ENCODE data around the gene GSDME.

The GSDME gene

DNA sequence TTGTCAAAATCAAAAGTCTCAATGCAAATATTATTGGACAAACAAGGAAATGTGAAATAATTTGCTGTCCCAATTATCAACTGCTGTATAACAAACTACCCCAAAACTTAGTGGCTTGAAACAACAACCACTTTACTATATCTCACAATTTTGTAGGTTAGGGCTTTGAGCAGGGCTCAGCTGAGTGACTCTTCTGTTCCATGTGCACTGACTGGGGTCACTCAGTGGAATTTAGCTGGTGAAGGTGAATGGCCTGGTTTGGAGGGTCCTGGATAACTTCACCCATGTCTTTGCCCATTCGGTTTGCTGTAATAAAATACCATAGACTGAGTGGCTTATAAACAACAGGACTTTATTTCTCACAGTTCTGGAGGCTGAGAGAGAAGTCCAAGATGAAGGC is 3.7 kb upstream of the GSDME start:
- peaks cover 31% of the 10 kb centered on the region for H3K27me3 Mint-ChIP-seq
- peaks cover 4% of the 10 kb centered on the region for H3K36me3 Mint-ChIP-seq
- H3K9me3 Mint-ChIP-seq (ENCODE audit: low read depth): peaks cover 5% of the 10 kb centered on the region
- peaks cover 13% of the 10 kb centered on the region for H3K4me1 Mint-ChIP-seq (ENCODE audit: low read depth)
- no peak overlapping the region for H3K27ac Mint-ChIP-seq
- no peak overlapping the region for H3K4me3 Mint-ChIP-seq

DNA sequence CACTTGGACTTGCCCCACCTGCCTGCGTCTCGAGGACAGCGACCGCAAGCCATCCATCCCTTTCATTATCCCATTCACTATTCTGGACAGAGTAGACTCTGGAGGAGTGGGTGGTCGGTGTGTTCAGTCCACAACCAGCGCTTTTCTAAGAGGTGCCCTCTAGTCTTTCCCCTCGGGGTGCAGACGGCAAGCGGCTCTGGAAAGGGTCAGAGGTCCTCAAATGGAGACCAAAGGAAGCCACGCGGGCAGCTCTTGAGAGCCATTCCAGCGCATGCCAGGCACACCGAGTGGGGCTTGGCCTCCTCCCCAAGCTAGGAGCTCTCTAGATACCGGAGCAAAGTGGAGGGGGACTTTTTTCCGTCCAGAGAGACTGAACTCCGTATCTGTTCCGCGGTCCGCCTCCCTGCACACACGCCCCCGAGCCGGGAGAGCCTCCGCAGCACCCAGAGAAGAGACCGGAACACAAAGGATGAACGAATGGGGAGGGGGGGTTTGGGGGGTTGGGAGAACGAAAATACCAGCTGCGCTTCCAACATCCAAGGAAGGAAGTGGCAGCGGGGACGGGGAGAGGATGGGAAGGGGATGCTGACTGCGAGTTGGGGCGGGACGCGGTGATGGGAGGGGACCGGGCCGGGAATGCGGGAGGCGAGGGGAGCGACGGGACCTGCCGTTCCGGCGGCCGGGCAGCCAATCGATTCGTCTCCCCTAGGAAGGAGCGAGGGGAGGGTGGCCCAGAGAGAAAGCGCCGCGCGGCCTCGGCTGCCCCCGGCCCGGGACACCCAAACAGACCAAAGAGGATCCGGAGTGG is 515 bp downstream of the GSDME start:
- H3K27ac Mint-ChIP-seq: peak overlapping the region; percentile 46
- H3K9me3 Mint-ChIP-seq (ENCODE audit: low read depth): peaks cover 5% of the 10 kb centered on the region
- peaks cover 30% of the 10 kb centered on the region for H3K27me3 Mint-ChIP-seq
- peak overlapping the region; percentile 84 for H3K4me3 Mint-ChIP-seq
- peaks cover 29% of the 10 kb centered on the region for H3K4me1 Mint-ChIP-seq (ENCODE audit: low read depth)
- peaks cover 6% of the 10 kb centered on the region for H3K36me3 Mint-ChIP-seq

DNA sequence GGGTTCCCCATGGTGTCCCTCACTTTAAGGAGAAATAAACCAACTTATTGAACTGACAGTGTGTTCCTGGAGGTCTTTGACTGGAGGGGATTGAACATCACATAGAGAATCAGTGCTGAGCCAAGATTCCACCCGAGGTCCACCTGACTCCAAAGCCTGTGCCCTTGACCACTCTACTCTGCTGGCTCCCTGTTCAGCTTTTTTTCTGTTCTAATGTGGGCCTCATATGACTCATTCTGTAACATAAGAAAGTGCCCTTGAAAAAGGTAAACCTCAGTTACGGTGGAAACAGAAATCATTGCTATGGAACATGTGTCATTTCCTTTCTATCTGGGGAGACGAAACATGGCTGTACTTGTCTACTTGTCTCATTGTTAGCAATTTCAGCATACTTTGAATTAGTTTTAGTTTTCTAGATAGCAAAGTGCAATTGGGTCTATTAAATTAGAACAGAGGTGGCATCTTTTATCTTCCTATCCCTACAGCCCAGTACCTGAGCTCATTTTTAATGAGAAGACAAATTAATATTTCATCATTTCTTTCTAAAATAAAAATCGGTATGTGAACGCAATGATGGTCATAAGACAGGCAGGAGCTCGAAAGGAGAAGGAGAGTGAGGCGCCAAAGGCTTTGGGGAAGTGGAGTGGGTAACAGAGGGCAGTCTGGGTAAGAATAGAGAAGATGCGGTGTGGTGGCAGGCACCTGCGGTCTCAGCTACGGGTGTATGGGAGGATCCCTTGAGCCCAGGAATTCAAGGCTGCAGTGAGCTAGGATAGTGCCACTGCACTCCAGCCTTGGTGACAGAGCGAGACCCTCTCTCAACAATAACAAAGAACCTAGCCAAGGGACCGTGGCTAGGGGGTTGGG is 1.5 kb downstream of the GSDME start:
- peak overlapping the region; percentile 46 for H3K27ac Mint-ChIP-seq
- no peaks in the 10 kb centered on the region for H3K9me3 Mint-ChIP-seq (ENCODE audit: low read depth)
- peak overlapping the region; percentile 84 for H3K4me3 Mint-ChIP-seq
- peaks cover 29% of the 10 kb centered on the region for H3K4me1 Mint-ChIP-seq (ENCODE audit: low read depth)
- H3K27me3 Mint-ChIP-seq: peaks cover 24% of the 10 kb centered on the region
- H3K36me3 Mint-ChIP-seq: peaks cover 2% of the 10 kb centered on the region

DNA sequence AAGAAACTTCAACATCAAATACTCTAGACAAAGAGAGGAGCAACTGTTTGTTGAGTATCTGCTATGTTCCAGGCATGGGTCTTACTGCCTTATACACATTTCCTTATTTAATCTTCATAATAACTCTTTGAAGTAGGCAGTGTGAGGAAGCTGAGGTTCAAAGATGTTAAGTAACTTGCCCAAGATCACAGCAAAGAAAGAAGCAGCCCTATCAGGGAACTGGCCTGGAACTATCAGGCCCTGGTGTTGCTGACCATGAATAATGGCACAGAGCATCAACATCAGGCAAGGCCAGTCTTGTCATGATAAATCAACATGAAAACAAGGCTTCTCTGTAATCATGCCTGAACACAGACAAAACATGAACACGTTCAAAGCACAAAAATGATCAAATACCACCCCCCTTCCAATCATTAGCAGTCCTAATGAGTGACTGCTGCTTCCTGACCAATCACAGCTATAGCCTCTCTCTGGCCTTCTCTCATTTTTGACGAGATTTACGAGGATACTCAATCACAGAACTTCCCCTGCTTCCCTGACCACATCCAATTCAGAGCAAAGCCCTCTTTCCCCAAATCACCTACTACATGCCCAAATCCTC is 2.3 kb downstream of the GSDME start:
- Mint-ChIP-seq H3K9me3 (ENCODE audit: low read depth) (no peaks in the 10 kb centered on the region), H3K27ac (peak overlapping the region; percentile 8), H3K36me3 (peaks cover 2% of the 10 kb centered on the region), H3K4me1 (ENCODE audit: low read depth) (peaks cover 29% of the 10 kb centered on the region), H3K27me3 (peaks cover 22% of the 10 kb centered on the region), H3K4me3 (peak overlapping the region; percentile 84)

DNA sequence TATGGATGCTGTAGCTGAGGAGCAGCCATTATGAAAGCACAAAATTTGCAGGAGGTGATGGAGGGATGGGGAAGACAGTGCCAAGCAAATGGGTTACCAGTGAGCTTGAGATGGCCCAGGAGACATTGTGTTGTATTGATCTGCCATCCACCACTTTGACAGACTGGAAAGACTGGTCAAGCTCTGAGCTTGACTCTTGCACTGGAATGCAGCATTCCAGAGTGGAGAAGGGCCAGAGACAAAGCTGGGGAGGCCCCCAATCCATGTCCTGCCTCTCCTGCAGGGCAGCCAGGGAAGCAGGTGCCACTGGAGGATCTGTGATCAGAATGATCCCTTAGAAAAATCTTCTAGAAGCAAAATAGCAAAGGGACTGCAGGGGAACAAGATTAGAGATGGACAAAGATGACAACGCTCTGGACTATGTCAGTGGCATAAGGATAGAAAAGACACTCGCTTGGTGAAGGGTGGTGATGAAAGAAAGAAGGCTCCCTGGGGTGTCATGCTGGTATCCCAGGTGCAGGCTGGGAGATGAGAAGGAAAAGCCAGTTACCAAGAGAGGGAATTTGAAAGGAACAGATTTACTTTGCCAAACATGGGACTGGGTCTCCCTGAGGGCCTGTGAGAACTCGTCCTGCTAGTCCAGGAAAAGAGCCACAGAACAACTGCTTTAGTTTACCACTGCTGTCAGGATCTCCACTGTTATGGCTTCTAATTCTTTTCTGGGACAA is 5.0 kb downstream of the GSDME start:
- no peaks in the 10 kb centered on the region for H3K9me3 Mint-ChIP-seq (ENCODE audit: low read depth)
- no peak overlapping the region for H3K4me3 Mint-ChIP-seq
- H3K27me3 Mint-ChIP-seq: peaks cover 11% of the 10 kb centered on the region
- H3K4me1 Mint-ChIP-seq (ENCODE audit: low read depth): peaks cover 25% of the 10 kb centered on the region
- no peak overlapping the region for H3K27ac Mint-ChIP-seq
- H3K36me3 Mint-ChIP-seq: peaks cover 5% of the 10 kb centered on the region

- H3K27me3 Mint-ChIP-seq: peaks cover 11% of the 10 kb centered on the region
- peaks cover 22% of the 10 kb centered on the region for H3K4me1 Mint-ChIP-seq (ENCODE audit: low read depth)
- H3K4me3 Mint-ChIP-seq: no peak overlapping the region
- H3K9me3 Mint-ChIP-seq (ENCODE audit: low read depth): no peaks in the 10 kb centered on the region
- no peak overlapping the region for H3K27ac Mint-ChIP-seq
- H3K36me3 Mint-ChIP-seq: peaks cover 5% of the 10 kb centered on the region
Measured at GRCh38 chr7:24751484-24751883, 5.8 kb downstream of the GSDME start.

DNA sequence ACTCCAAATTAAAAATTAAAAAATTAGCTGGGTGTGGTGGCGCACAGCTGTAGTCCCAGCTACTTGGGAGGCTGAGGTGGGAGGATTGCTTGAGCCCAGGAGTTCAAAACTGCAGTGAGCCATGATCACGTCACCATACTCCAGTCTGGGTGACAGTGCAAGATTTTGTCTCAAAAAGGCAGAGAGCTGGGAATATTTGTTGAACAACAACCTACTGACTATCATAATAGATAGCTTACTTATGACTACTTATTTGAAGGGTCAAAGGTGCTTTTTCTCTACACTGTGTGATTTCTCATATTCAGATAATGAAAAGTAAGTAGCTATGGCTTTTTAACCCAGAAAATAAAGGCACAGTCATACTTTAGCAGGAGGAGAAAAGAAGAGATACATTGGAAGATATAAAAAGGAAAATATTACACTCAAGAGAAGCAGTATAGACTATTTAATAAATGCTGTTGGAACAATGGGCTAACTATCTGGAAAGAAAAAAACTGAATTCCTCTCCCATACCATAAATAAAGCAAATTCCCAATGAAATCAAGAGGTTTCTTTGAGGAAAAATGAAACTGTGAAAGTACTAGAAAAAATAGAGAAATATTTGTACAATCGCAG is 6.7 kb downstream of the GSDME start:
- no peak overlapping the region for H3K27ac Mint-ChIP-seq
- H3K36me3 Mint-ChIP-seq: peaks cover 5% of the 10 kb centered on the region
- H3K4me3 Mint-ChIP-seq: no peak overlapping the region
- H3K27me3 Mint-ChIP-seq: peaks cover 12% of the 10 kb centered on the region
- no peaks in the 10 kb centered on the region for H3K9me3 Mint-ChIP-seq (ENCODE audit: low read depth)
- H3K4me1 Mint-ChIP-seq (ENCODE audit: low read depth): peaks cover 12% of the 10 kb centered on the region

DNA sequence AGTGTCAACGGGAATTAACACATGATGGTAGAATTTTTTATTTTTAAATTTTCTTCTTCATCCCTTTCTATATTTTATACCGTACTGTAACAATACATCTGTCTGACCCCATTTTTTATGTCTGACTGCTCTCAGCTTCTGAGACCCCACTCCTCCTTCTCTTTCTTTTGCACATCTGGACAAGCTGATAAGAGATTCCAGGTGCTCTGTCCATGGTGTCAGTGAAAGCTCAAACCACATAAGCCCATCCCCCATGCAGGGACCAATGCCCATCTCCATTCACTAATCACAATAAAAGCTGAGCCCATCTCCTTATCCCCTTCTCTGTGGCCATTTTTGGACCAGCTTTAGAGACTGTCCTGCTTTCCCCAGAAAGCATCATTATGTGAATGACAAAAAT is 8.7 kb downstream of the GSDME start:
- Mint-ChIP-seq H3K9me3 (ENCODE audit: low read depth) (no peaks in the 10 kb centered on the region), H3K4me1 (ENCODE audit: low read depth) (no peaks in the 10 kb centered on the region), H3K27ac (peak overlapping the region; percentile 43), H3K4me3 (no peak overlapping the region), H3K36me3 (peaks cover 3% of the 10 kb centered on the region), H3K27me3 (peaks cover 13% of the 10 kb centered on the region)

DNA sequence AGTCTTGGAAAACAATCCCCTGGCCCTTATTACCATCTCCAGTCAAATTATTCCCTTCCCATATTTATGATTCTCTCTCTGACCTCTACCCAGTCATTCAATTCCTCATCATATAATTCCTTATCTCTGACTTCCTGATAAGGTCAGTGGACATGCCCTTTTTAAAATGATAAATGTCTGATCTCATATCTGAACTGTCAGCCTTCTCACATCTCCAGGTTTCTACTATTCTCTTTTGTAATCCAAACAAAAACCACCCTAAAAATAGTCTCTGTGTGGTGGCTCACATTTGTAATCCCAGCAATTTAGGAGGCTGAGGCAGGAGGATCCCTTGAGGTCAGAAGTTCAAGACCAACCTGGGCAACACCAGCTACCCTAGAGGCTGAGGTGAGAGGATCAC is 11.9 kb downstream of the GSDME start:
- Mint-ChIP-seq H3K4me1 (ENCODE audit: low read depth) (no peaks in the 10 kb centered on the region), H3K27me3 (peaks cover 16% of the 10 kb centered on the region), H3K36me3 (peaks cover 3% of the 10 kb centered on the region), H3K9me3 (ENCODE audit: low read depth) (no peaks in the 10 kb centered on the region), H3K4me3 (no peak overlapping the region), H3K27ac (no peak overlapping the region)

DNA sequence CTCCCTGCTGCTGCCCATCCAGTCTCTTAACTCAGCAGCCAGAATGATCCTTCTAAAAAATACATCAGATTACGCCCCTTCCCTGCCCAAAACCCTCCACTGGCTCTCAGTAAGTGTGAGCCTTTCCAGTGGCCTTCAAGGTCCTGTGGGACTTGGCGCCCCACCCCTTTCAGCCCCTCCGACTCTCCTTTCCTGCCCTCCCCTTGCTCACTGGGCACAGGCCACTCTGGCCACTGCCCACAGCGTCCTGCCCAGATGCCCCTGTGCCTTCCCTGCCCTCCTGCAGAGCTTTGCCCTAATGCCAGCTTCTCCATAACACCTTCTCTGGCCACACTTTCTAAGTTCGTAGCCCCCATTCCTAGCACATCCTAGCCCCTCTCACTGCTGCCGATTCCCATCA is 13.8 kb downstream of the GSDME start:
- Mint-ChIP-seq H3K4me3 (no peak overlapping the region), H3K27me3 (peaks cover 10% of the 10 kb centered on the region), H3K36me3 (peaks cover under 1% of the 10 kb centered on the region), H3K27ac (no peak overlapping the region), H3K4me1 (ENCODE audit: low read depth) (no peaks in the 10 kb centered on the region), H3K9me3 (ENCODE audit: low read depth) (peaks cover 7% of the 10 kb centered on the region)

GRCh38 chr7:24742506-24743162 is 14.6 kb downstream of the GSDME start:
- peaks cover 14% of the 10 kb centered on the region for H3K9me3 Mint-ChIP-seq (ENCODE audit: low read depth)
- H3K27me3 Mint-ChIP-seq: peaks cover 9% of the 10 kb centered on the region
- H3K36me3 Mint-ChIP-seq: no peaks in the 10 kb centered on the region
- no peaks in the 10 kb centered on the region for H3K4me1 Mint-ChIP-seq (ENCODE audit: low read depth)
- no peak overlapping the region for H3K27ac Mint-ChIP-seq
- H3K4me3 Mint-ChIP-seq: no peak overlapping the region

GRCh38 chr7:24741679-24742505 is 15.4 kb downstream of the GSDME start:
- Mint-ChIP-seq H3K27me3 (peaks cover 9% of the 10 kb centered on the region), H3K4me1 (ENCODE audit: low read depth) (no peaks in the 10 kb centered on the region), H3K36me3 (no peaks in the 10 kb centered on the region), H3K9me3 (ENCODE audit: low read depth) (peaks cover 18% of the 10 kb centered on the region), H3K4me3 (no peak overlapping the region), H3K27ac (no peak overlapping the region)

DNA sequence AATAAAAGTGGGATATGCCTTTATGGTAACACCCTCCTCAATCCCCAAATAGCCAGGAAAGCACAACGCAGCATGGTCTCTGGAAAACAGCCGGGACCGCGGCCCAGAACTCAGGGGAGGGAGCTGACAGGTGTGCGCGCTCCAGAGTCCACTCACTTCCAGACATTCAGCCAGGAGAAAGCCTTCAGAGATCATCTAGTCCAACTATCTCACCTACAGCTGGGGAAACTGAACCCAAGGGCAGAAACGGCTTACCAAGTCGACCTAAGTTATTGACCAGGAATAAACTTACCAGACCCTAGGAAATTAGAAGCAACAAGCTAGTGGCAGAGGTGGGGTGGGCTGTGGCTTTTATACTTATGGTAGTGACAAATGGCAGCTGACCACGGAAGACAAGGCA is 16.4 kb downstream of the GSDME start:
- Mint-ChIP-seq H3K36me3 (peaks cover 2% of the 10 kb centered on the region), H3K27ac (no peak overlapping the region), H3K9me3 (ENCODE audit: low read depth) (peaks cover 26% of the 10 kb centered on the region)

More for the DNA sequence above, 16.4 kb downstream of the GSDME start:
- Mint-ChIP-seq H3K4me3 (no peak overlapping the region), H3K27me3 (peaks cover 9% of the 10 kb centered on the region), H3K4me1 (ENCODE audit: low read depth) (no peaks in the 10 kb centered on the region)

All from activated naive CD8-positive, alpha-beta T cell (primary cell).